SK-N-SH (cell line): ENCODE data around the gene NOL4L. TPM values are rescaled to one million over a fixed set of nuclear protein-coding genes. Genes with fewer than 3 reads are reported as not detected.

Experiments used
- CHD2 ChIP-seq: fragments of 150-350 bp; IDR thresholded peaks from 2 replicates; pipeline ENCODE4 v1.6.1; 2018; ENCODE audit warnings: low read length; ENCODE audit not compliant: partially characterized antibody
- ELF1 ChIP-seq: IDR thresholded peaks from 2 replicates; pipeline ENCODE4 v1.4.0; 2012
- EZH2phosphoT487 ChIP-seq: fragments of 200-600 bp; sonication (generic); IDR thresholded peaks from 2 replicates; pipeline ENCODE4 v1.6.1; 2017; ENCODE audit warnings: low read depth, mixed run types, mild to moderate bottlenecking, antibody characterized with exemption, moderate library complexity, borderline replicate concordance
- FOSL2 ChIP-seq: IDR thresholded peaks from 2 replicates; pipeline ENCODE4 v1.4.0; 2012; ENCODE audit warnings: low read depth, mild to moderate bottlenecking, moderate library complexity, borderline replicate concordance
- FOXJ3 ChIP-seq: sonication (generic); formaldehyde crosslinking; IDR thresholded peaks from 2 replicates; pipeline ENCODE4 v1.5.1; 2020; ENCODE audit warnings: mild to moderate bottlenecking, missing genetic modification reagents
- FOXM1 ChIP-seq: IDR thresholded peaks from 2 replicates; pipeline ENCODE4 v1.4.0; 2012; ENCODE audit warnings: low read depth, mild to moderate bottlenecking
- GATA2 ChIP-seq: sonication (generic); formaldehyde crosslinking; IDR thresholded peaks from 2 replicates; pipeline ENCODE4 v1.5.0; 2020; ENCODE audit warnings: mild to moderate bottlenecking, missing genetic modification reagents
- JUND ChIP-seq: IDR thresholded peaks from 2 replicates; pipeline ENCODE4 v1.4.0; 2012
- MEF2A ChIP-seq: IDR thresholded peaks from 2 replicates; pipeline ENCODE4 v1.4.0; 2012; ENCODE audit warnings: low read depth, borderline replicate concordance
- MXI1 ChIP-seq: IDR thresholded peaks from 2 replicates; pipeline ENCODE4 v1.6.1; 2012; ENCODE audit warnings: mild to moderate bottlenecking, low read depth, low read length, improper control_type of control experiment
- NRF1 ChIP-seq: IDR thresholded peaks from 2 replicates; pipeline ENCODE4 v1.6.1; 2012; ENCODE audit warnings: low read depth, mild to moderate bottlenecking, low read length
- PBX3 ChIP-seq: IDR thresholded peaks from 2 replicates; pipeline ENCODE4; 2012
- REST ChIP-seq: IDR thresholded peaks from 2 replicates; pipeline ENCODE4 v1.6.1; 2012; ENCODE audit warnings: mild to moderate bottlenecking, low read depth, low read length, moderate library complexity
- RFX5 ChIP-seq: IDR thresholded peaks from 2 replicates; pipeline ENCODE4 v1.6.1; 2012; ENCODE audit warnings: mild to moderate bottlenecking, improper control_type of control experiment, low read length
- RXRA ChIP-seq: IDR thresholded peaks from 2 replicates; pipeline ENCODE4 v1.4.0; 2012; ENCODE audit warnings: low read depth, mild to moderate bottlenecking, borderline replicate concordance
- SMC3 ChIP-seq: IDR thresholded peaks from 2 replicates; pipeline ENCODE4 v1.6.1; 2012; ENCODE audit warnings: low read depth, low read length, improper control_type of control experiment
- TAF1 ChIP-seq: IDR thresholded peaks from 2 replicates; pipeline ENCODE4 v1.6.1; 2012; ENCODE audit warnings: low read depth, mild to moderate bottlenecking, low read length, moderate library complexity, borderline replicate concordance
- TCF12 ChIP-seq: IDR thresholded peaks from 2 replicates; pipeline ENCODE4 v1.4.0; 2012
- YY1 ChIP-seq: IDR thresholded peaks from 2 replicates; pipeline ENCODE4 v1.4.0; 2012; ENCODE audit warnings: low read depth, mild to moderate bottlenecking
- polyA plus RNA-seq, 3 experiments: library from polyadenylated mRNA; depleted of rRNA; stranded (reverse); fragments of >200 nt; gene quantifications; 2 replicates each; pipeline ENCODE4 v1.2.3, GENCODE V29; 2012
- TF ChIP-seq, protein P1 (sequence below): IDR thresholded peaks from 2 replicates; pipeline ENCODE4 v1.4.0; 2012; ENCODE audit warnings: low read depth, borderline replicate concordance

The NOL4L gene
- polyA plus RNA-seq, 1 of the 3 experiments (the other 2 are of a cell fraction), result 14.3 TPM

DNA sequence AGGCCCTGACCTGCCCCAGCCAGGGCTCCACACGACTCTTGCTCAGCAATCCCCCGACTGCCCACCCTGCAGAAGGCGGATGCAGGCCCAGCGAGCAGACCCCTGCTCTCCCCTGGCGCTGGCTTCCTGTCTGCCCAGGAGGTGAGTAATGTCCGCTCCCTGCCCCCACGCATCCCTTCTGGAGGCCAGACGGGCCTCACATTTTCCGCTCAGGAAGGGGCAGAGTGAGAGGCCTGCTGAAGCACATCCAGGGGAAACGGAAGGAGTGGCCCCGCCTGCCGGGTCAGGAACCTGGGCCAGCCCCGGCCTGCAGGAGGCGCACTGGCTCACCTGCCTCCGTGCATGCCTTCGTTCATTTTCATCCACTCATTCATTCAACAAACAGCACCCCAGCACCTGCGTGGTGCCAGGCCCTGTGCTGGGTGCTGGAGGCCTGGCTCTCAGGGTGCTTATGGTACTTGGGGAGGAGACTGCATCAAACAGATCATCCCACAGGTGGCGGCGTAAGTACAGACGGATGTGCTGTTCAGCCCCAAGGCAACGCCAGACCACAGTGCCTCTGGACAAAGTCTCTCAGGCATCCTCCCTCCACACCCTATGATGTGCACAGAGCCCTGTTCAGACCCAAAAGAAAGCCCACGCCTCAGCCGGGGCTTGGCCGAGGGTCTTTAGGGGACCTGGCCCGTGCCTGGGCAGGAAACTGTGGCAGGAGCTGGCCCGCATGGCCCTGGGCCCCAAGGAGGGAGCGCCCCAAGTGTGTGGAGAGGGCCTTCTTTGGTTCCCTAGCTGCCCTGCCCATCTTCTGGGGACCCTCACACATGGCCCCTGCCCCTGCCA is 114.9 kb downstream of the NOL4L start (continued):
- TF ChIP-seq RFX5, result no peak
- no peak for TF ChIP-seq EZH2phosphoT487
- no peak for TF ChIP-seq MEF2A
- TF ChIP-seq NRF1, result no peak
- no peak for TF ChIP-seq FOXJ3 (CRISPR knock-in tag)
- TF ChIP-seq GATA2 (CRISPR knock-in tag), result no peak
- peak; percentile 82 for TF ChIP-seq TCF12
- no peak for TF ChIP-seq TAF1
- peak; percentile 73 for TF ChIP-seq ELF1
- TF ChIP-seq JUND, result no peak; the same call in 1 of the 2 replicates
- 0 out of 2 replicates have a peak, but pooled peaks have one; percentile 32 for TF ChIP-seq PBX3
- peak; percentile 23; the same call in 1 of the 2 replicates for TF ChIP-seq SMC3
- no peak for TF ChIP-seq MXI1
- TF ChIP-seq FOSL2, result peak; percentile 53; the same call in 1 of the 2 replicates
- TF ChIP-seq, protein P1, sequence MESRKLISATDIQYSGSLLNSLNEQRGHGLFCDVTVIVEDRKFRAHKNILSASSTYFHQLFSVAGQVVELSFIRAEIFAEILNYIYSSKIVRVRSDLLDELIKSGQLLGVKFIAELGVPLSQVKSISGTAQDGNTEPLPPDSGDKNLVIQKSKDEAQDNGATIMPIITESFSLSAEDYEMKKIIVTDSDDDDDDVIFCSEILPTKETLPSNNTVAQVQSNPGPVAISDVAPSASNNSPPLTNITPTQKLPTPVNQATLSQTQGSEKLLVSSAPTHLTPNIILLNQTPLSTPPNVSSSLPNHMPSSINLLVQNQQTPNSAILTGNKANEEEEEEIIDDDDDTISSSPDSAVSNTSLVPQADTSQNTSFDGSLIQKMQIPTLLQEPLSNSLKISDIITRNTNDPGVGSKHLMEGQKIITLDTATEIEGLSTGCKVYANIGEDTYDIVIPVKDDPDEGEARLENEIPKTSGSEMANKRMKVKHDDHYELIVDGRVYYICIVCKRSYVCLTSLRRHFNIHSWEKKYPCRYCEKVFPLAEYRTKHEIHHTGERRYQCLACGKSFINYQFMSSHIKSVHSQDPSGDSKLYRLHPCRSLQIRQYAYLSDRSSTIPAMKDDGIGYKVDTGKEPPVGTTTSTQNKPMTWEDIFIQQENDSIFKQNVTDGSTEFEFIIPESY, result no peak
- no peak for TF ChIP-seq CHD2
- no peak; the same call in 1 of the 2 replicates for TF ChIP-seq RXRA
- no peak for TF ChIP-seq FOXM1
- peak; percentile 55; the same call in 1 of the 2 replicates for TF ChIP-seq YY1
- TF ChIP-seq REST, result no peak
